GM12878 (cell line): ENCODE results near the gene PDE11A. TPM values are rescaled to one million over a fixed set of nuclear protein-coding genes. Genes with fewer than 3 reads are reported as not detected.

Experiments
- ATAC-seq: fragments of 200-7000 bp; cut with Tn5 transposase; 3 replicates; pipeline ENCODE4 v1.9.1; 2020; ENCODE audit warnings: mild to moderate bottlenecking, moderate library complexity
- BruUV-seq: library from RNA; stranded (reverse); fragments of 400-500 nt; replicated peaks from 2 replicates; lab custom pipeline; 2021; lab: Mats Ljungman, UMichigan
- CTCF ChIA-PET: fragments of 300-600 bp; sonication (Branson Sonifier 250); formaldehyde crosslinking; extraction: SDS; loops from one replicate; lab custom pipeline; 2021; ENCODE audit warnings: inconsistent platforms; lab: Yijun Ruan, JAX
- POLR2A ChIA-PET: fragments of 350-600 bp; formaldehyde crosslinking; extraction: SDS; loops from one replicate; lab custom pipeline; 2021; ENCODE audit warnings: inconsistent platforms; lab: Charles Lee
- RAD21 ChIA-PET: fragments of 300-600 bp; sonication (Branson Sonifier 250); formaldehyde crosslinking; loops from one replicate; lab custom pipeline; 2023; ENCODE audit warnings: antibody characterized with exemption; ENCODE audit not compliant: unreplicated experiment; lab: Charles Lee
- SMC1A ChIA-PET: fragments of 300-600 bp; sonication (Branson Sonifier 250); formaldehyde crosslinking; loops from one replicate; lab custom pipeline; 2023; ENCODE audit not compliant: unreplicated experiment, uncharacterized antibody; lab: Charles Lee
- DNase-seq: peaks from one replicate; pipeline ENCODE4 v3.0.0-alpha.2; 2011; ENCODE audit warnings: low read depth, low spot score
- FAIRE-seq: peaks from 3 replicates; lab custom pipeline; 2011; peaks lifted over from hg19 to GRCh38; lab: Jason Lieb, UNC
- H2AFZ ChIP-seq: 2 replicates; pipeline ENCODE4 v1.6.0; 2011; ENCODE audit warnings: low read depth, low read length, control low read depth; ENCODE audit not compliant: control insufficient read depth
- H3K27ac ChIP-seq: 2 replicates; pipeline ENCODE4 v1.5.1; 2011; ENCODE audit warnings: control low read depth; ENCODE audit not compliant: control insufficient read depth, insufficient read depth
- H3K27me3 ChIP-seq, 2 experiments: replicated peaks in 1 of 2; 2 replicates each; pipeline versions ENCODE4 v1.6.0 to v1.6.1; 2011; ENCODE audit warnings: low read length in 1 of 2; ENCODE audit not compliant: control insufficient read depth in 2 of 2, insufficient read depth in 2 of 2
- H3K36me3 ChIP-seq, 2 experiments: 2 replicates each; pipeline ENCODE4 v1.5.1; 2011; ENCODE audit warnings: low read length in 1 of 2; ENCODE audit not compliant: control insufficient read depth in 2 of 2, insufficient read depth in 2 of 2
- H3K4me1 ChIP-seq: 2 replicates; pipeline ENCODE4 v1.6.1; 2011; ENCODE audit warnings: mild to moderate bottlenecking, low read length, moderate library complexity, mixed read lengths; ENCODE audit not compliant: control insufficient read depth, insufficient read depth
- H3K4me2 ChIP-seq: 2 replicates; pipeline ENCODE4 v1.6.0; 2011; ENCODE audit warnings: control low read depth; ENCODE audit not compliant: control insufficient read depth, insufficient read depth
- H3K4me3 ChIP-seq: fragments of 200-600 bp; sonication (generic); 2 replicates; pipeline ENCODE4 v1.5.1; 2016
- H3K79me2 ChIP-seq: 2 replicates; pipeline ENCODE4 v1.6.0; 2011; ENCODE audit warnings: low read length; ENCODE audit not compliant: control insufficient read depth, insufficient read depth
- H3K9ac ChIP-seq: 2 replicates; pipeline ENCODE4 v1.8.0; 2011; ENCODE audit warnings: low read length, control low read depth, mixed read lengths; ENCODE audit not compliant: control insufficient read depth, insufficient read depth
- H3K9me3 ChIP-seq: replicated peaks from 3 replicates; pipeline ENCODE4 v1.5.1; 2011; ENCODE audit warnings: mild to moderate bottlenecking, low read length; ENCODE audit not compliant: control insufficient read depth, insufficient read depth
- H4K20me1 ChIP-seq: 2 replicates; pipeline ENCODE4 v1.6.0; 2011; ENCODE audit not compliant: control insufficient read depth, insufficient read depth
- BACH1 ChIP-seq: fragments of 450-650 bp; IDR thresholded peaks from 2 replicates; pipeline ENCODE4 v1.6.1; 2017; ENCODE audit warnings: mild to moderate bottlenecking, borderline replicate concordance
- HDGF ChIP-seq: fragments of 450-650 bp; IDR thresholded peaks from 2 replicates; pipeline ENCODE4 v1.6.1; 2016; ENCODE audit warnings: antibody characterized with exemption
- HSF1 ChIP-seq: fragments of 150-350 bp; IDR thresholded peaks from 2 replicates; pipeline ENCODE4 v1.6.1; 2014; ENCODE audit warnings: mild to moderate bottlenecking, low read depth, low read length
- RAD21 ChIP-seq: IDR thresholded peaks from 2 replicates; pipeline ENCODE4 v1.6.1; 2011; ENCODE audit warnings: mild to moderate bottlenecking, low read depth, low read length, moderate library complexity; ENCODE audit not compliant: insufficient read depth
- SIN3A ChIP-seq: IDR thresholded peaks from 2 replicates; pipeline ENCODE4 v1.6.1; 2012; ENCODE audit warnings: low read depth, low read length, improper control_type of control experiment
- SUZ12 ChIP-seq: fragments of 200-600 bp; sonication (generic); IDR thresholded peaks from one replicate; pipeline ENCODE4 v1.6.1; 2018; ENCODE audit warnings: antibody characterized with exemption, mild to moderate bottlenecking; ENCODE audit not compliant: unreplicated experiment
- TARDBP ChIP-seq: IDR thresholded peaks from 2 replicates; pipeline ENCODE4 v1.6.1; 2016; ENCODE audit warnings: borderline replicate concordance
- ZNF217 ChIP-seq: fragments of 450-650 bp; IDR thresholded peaks from 2 replicates; pipeline ENCODE4 v1.6.1; 2017; ENCODE audit warnings: antibody characterized with exemption, mild to moderate bottlenecking
- ZNF24 ChIP-seq: fragments of 450-650 bp; IDR thresholded peaks from 2 replicates; pipeline ENCODE4 v1.6.1; 2017; ENCODE audit warnings: antibody characterized with exemption, mild to moderate bottlenecking
- WGBS: methylation state at CpG from one replicate; pipeline ENCODE4 v1.1.6; 2016; ENCODE audit warnings: low lambda C conversion rate; ENCODE audit not compliant: insufficient replicate concordance, insufficient coverage; ENCODE audit errors: missing lambda C conversion rate; 5-methylcytosine and 5-hydroxymethylcytosine counted together
- in situ Hi-C: fragments of 300-500 bp; cut with MboI; formaldehyde crosslinking; loops from 9 replicates; pipeline ENCODE4 v1.14.3; 2018; ENCODE audit warnings: mixed read lengths
- intact Hi-C: fragments of 100-400 bp; cut with micrococcal nuclease; formaldehyde crosslinking; loops from one replicate; pipeline ENCODE4 v1.14.2; 2022; ENCODE audit not compliant: unreplicated experiment
- polyA plus RNA-seq, 11 experiments: library from polyadenylated mRNA; depleted of rRNA in 4 of 11; unstranded in 6 of 11; stranded (reverse) in 5 of 11; fragments of >200 nt; fragmentation: Nextera tagmentation in 4 of 11; fragmentation: Illumina TruSeq in 1 of 11; extraction: Ambion mirVana in 4 of 11; extraction: Trizol in 1 of 11; gene quantifications; 1 replicate in 1 of 11; 2 replicates in 10 of 11; pipeline versions ENCODE4 v1.2.1 to v1.2.3, GENCODE V29; 2011 to 2016; ENCODE audit warnings: inconsistent platforms in 2 of 11, missing spikeins in 2 of 11, low read depth in 1 of 11
- total RNA-seq, 4 experiments: library from RNA; depleted of rRNA in 3 of 4; stranded (reverse); fragments of >200 nt in 3 of 4; fragmentation: Illumina TruSeq in 1 of 4; extraction: Trizol in 1 of 4; gene quantifications; 2 replicates each; pipeline versions ENCODE4 v1.2.1 to v1.2.3, GENCODE V29; 2013 to 2021

PDE11A gene
- total and polyA plus RNA-seq, 10 of the 15 experiments (the other 5 are each of a cell fraction or from before 2014, with no cell fraction given): 0.01 to 0.17 (median 0.06) TPM; not detected in 5

GRCh38 chr2:177638507-177638906 is 434.1 kb downstream of the PDE11A start (continued):
- no peak for TF ChIP-seq SIN3A
- no peak for TF ChIP-seq SUZ12
- TF ChIP-seq BACH1: no peak
- no peak for TF ChIP-seq HDGF
- TF ChIP-seq, all 136 proteins: peak for 0

- in situ Hi-C loops: no loop called here
These were observed 435.9 kb downstream of the PDE11A start for GRCh38 chr2:177636672-177637071.

GRCh38 chr2:177635696-177636095 is 436.9 kb downstream of the PDE11A start:
- no peak for FAIRE-seq
- H3K4me3 ChIP-seq: no peak overlapping the region
- no peak overlapping the region for H3K4me2 ChIP-seq
- SMC1A ChIA-PET: interaction anchor here (1.8 kb wide), 1 partner anchor 10 kb away, joined by 6 read pairs; no protein-coding TSS in a partner anchor
- 0% methylated on average over 1 of the region's 1 CpG for WGBS
- H3K36me3 ChIP-seq: no peaks in the 10 kb centered on the region
- no peaks in the 10 kb centered on the region for H3K9me3 ChIP-seq
- POLR2A ChIA-PET: no interaction called here
- no peak overlapping the region for H3K9ac ChIP-seq
- CTCF ChIA-PET: interaction anchor here (0.8 kb wide), 1 partner anchor 31 kb away, joined by 3 read pairs; no protein-coding TSS in a partner anchor
- TF ChIP-seq ZNF217: peak; percentile 60
- no peak for TF ChIP-seq HSF1
- TF ChIP-seq HDGF: no peak
- no peak overlapping the region for H3K27ac ChIP-seq
- no peaks in the 10 kb centered on the region for H3K27me3 ChIP-seq
- ATAC-seq: no peak
- in situ Hi-C loops: no loop called here
- intact Hi-C loops: no loop called here
- peaks cover 20% of the 10 kb centered on the region for H3K4me1 ChIP-seq
- BruUV-seq: no TSS peak
- no peaks in the 10 kb centered on the region for H3K79me2 ChIP-seq
- H4K20me1 ChIP-seq: no peaks in the 10 kb centered on the region
- DNase-seq: no peak
- RAD21 ChIA-PET: interaction anchor here (1.0 kb wide), 1 partner anchor 372 kb away, joined by 3 read pairs; no protein-coding TSS in a partner anchor
- H2AFZ ChIP-seq: no peak overlapping the region

More at GRCh38 chr2:177636672-177637071, 435.9 kb downstream of the PDE11A start:
- BruUV-seq: no TSS peak
- ChIA-PET CTCF (interaction anchor here (0.8 kb wide), 1 partner anchor 32 kb away, joined by 3 read pairs; no protein-coding TSS in a partner anchor), RAD21 (interaction anchor here (1.0 kb wide), 1 partner anchor 373 kb away, joined by 3 read pairs; no protein-coding TSS in a partner anchor), POLR2A (no interaction called here), SMC1A (interaction anchor here (1.8 kb wide), 1 partner anchor 11 kb away, joined by 6 read pairs; no protein-coding TSS in a partner anchor)
- no peak overlapping the region for H3K4me2 ChIP-seq
- no peak for DNase-seq
- no peak overlapping the region for H3K27ac ChIP-seq
- H3K4me1 ChIP-seq: peaks cover 20% of the 10 kb centered on the region
- no peaks in the 10 kb centered on the region for H3K27me3 ChIP-seq
- no peak overlapping the region for H3K9ac ChIP-seq
- no peaks in the 10 kb centered on the region for H3K9me3 ChIP-seq
- TF ChIP-seq TARDBP (no peak), RAD21 (peak; percentile 50), ZNF24 (peak; percentile 55; the same call in 1 of the 2 replicates)
- H3K36me3 ChIP-seq: no peaks in the 10 kb centered on the region
- H2AFZ ChIP-seq: no peak overlapping the region
- ATAC-seq: no peak
- intact Hi-C loops: no loop called here
- FAIRE-seq: no peak
- H3K79me2 ChIP-seq: no peaks in the 10 kb centered on the region
- WGBS: 46% methylated on average over 1 of the region's 1 CpG
- no peaks in the 10 kb centered on the region for H4K20me1 ChIP-seq
- H3K4me3 ChIP-seq: no peak overlapping the region
